GM21526 (cell line): ENCODE results near the gene WASL.

ENCODE experiments used
- ATAC-seq: cut with Tn5 transposase; IDR thresholded peaks from one replicate; pipeline ENCODE4 v1.9.1; 2021; ENCODE audit warnings: moderate library complexity; ENCODE audit not compliant: unreplicated experiment, low FRiP score

Gene WASL

GRCh38 chr7:123665157-123665556 is 83.6 kb downstream of the WASL start:
- ATAC-seq, result no peak

- ATAC-seq, result no peak
Measured at GRCh38 chr7:123663200-123663599, 85.6 kb downstream of the WASL start.

- ATAC-seq, result no peak
Measured at GRCh38 chr7:123662755-123663154, 86.0 kb downstream of the WASL start.

- ATAC-seq, result no peak
Measured at GRCh38 chr7:123662293-123662692, 86.5 kb downstream of the WASL start.

- ATAC-seq, result no peak
Measured at GRCh38 chr7:123661765-123662164, 87.0 kb downstream of the WASL start.

GRCh38 chr7:123660514-123661354 is 88.1 kb downstream of the WASL start:
- no peak for ATAC-seq

GRCh38 chr7:123658023-123658422 is 90.8 kb downstream of the WASL start:
- ATAC-seq, result no peak

GRCh38 chr7:123657304-123657685 is 91.5 kb downstream of the WASL start:
- ATAC-seq, result no peak

GRCh38 chr7:123656544-123657303 is 92.1 kb downstream of the WASL start:
- ATAC-seq, result no peak

- no peak for ATAC-seq
Measured at GRCh38 chr7:123655614-123656013, 93.2 kb downstream of the WASL start, which contains the start of gene LMOD2. Gene LMOD2 (plus strand): TSS chr7:123655866. CDS start chr7:123655964, 98 bp downstream.

- no peak for ATAC-seq
Measured at GRCh38 chr7:123653162-123653561, 95.6 kb downstream of the WASL start.

GRCh38 chr7:123652406-123652805 is 96.4 kb downstream of the WASL start:
- ATAC-seq, result no peak

GRCh38 chr7:123650595-123650994 is 98.2 kb downstream of the WASL start:
- ATAC-seq, result no peak

- no peak for ATAC-seq
Measured at GRCh38 chr7:123649964-123650363, 98.8 kb downstream of the WASL start.

- ATAC-seq, result no peak
Measured at GRCh38 chr7:123647106-123647730, 101.6 kb downstream of the WASL start.

- no peak for ATAC-seq
Measured at GRCh38 chr7:123645516-123645915, 103.3 kb downstream of the WASL start.

GRCh38 chr7:123643495-123644441 is 105.0 kb downstream of the WASL start:
- ATAC-seq, result no peak

- no peak for ATAC-seq
Measured at GRCh38 chr7:123641901-123642300, 106.9 kb downstream of the WASL start.

- ATAC-seq, result no peak
Measured at GRCh38 chr7:123640583-123640982, 108.2 kb downstream of the WASL start.

GRCh38 chr7:123639631-123640030 is 109.2 kb downstream of the WASL start:
- ATAC-seq, result no peak
